Diencephalon (tissue), 1 donor: ENCODE data around the gene UVRAG. TPM values are rescaled to one million over a fixed set of nuclear protein-coding genes. Genes with fewer than 3 reads are reported as not detected.

ENCODE experiments used
- small RNA-seq: library from RNA; depleted of rRNA; stranded (forward); fragments of <200 nt; gene quantifications from one replicate; pipeline ENCODE3, GENCODE V24; 2014
- total RNA-seq: library from RNA; depleted of rRNA; stranded (reverse); fragments of >200 nt; gene quantifications from one replicate; pipeline ENCODE4 v1.2.3, GENCODE V29; 2014

UVRAG gene
- total RNA-seq, result 32.3 TPM

DNA sequence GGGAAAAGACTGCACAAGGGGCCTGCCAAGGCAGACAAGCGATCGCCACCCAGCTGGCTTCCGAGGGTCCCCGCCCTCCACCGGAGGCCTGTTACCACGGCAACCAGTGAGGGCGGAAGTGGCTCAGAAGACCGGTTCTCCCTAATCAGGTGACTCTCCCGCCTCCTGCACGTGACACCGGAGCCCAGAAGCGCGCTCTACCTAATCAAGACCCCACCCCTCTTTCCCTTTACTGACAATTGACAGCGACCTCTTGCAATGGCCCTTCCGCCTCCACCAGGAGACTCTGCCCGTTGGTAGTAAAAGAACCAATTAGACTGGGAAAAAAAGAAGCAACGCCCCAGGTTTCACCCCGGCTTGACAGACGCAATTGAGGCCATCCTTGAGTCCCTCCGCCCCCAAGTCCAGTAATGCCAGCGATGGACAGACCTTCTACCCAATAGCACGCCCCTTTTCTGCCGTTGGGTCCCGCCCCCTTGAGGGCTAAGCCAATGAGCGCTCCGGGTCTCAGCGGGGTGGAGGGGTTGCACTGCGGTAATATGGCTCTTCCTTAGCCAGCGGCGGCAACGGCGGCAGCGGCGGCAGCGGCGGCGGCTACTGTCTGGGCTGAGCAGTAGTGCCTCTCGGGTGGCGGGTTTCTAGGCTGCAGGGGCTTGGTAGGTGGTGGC is at the start of gene UVRAG:
Gene UVRAG, plus strand, starts transcription at position 534 of the 668 bp plus-strand sequence. CDS start 198 bp downstream, outside the sequence.

GRCh38 chr11:75768112-75768908 is 46.7 kb upstream of the UVRAG start, which contains the start of gene DGAT2:
TSS of gene DGAT2 (plus strand) at chr11:75768778. CDS start at chr11:75768992, 214 bp downstream.

Small RNAs within 50 kb of the gene (small RNA-seq; reads per million reads assigned to genes)
- gene RF00019 (not detected), gene RNA5SP344 (not detected)

Other genes starting within 250 kb of the UVRAG start
- gene MAP6, start 146.2 kb upstream of the UVRAG start, total RNA-seq, result 102 TPM
- not detected for gene MOGAT2, start 97.4 kb upstream of the UVRAG start, total RNA-seq
- gene DGAT2, start 46.4 kb upstream of the UVRAG start, total RNA-seq, result 7.2 TPM